GM12878 (cell line): ENCODE measurements around the gene FBLN7. TPM values are rescaled to one million over a fixed set of nuclear protein-coding genes. Genes with fewer than 3 reads are reported as not detected.

Experiments used
- ATAC-seq: fragments of 200-7000 bp; cut with Tn5 transposase; 3 replicates; pipeline ENCODE4 v1.9.1; 2020; ENCODE audit warnings: mild to moderate bottlenecking, moderate library complexity
- BruUV-seq: library from RNA; stranded (reverse); fragments of 400-500 nt; replicated peaks from 2 replicates; lab custom pipeline; 2021; lab: Mats Ljungman, UMichigan
- CTCF ChIA-PET: fragments of 300-600 bp; sonication (Branson Sonifier 250); formaldehyde crosslinking; extraction: SDS; loops from one replicate; lab custom pipeline; 2021; ENCODE audit warnings: inconsistent platforms; lab: Yijun Ruan, JAX
- POLR2A ChIA-PET: fragments of 350-600 bp; formaldehyde crosslinking; extraction: SDS; loops from one replicate; lab custom pipeline; 2021; ENCODE audit warnings: inconsistent platforms; lab: Charles Lee
- RAD21 ChIA-PET: fragments of 300-600 bp; sonication (Branson Sonifier 250); formaldehyde crosslinking; loops from one replicate; lab custom pipeline; 2023; ENCODE audit warnings: antibody characterized with exemption; ENCODE audit not compliant: unreplicated experiment; lab: Charles Lee
- SMC1A ChIA-PET: fragments of 300-600 bp; sonication (Branson Sonifier 250); formaldehyde crosslinking; loops from one replicate; lab custom pipeline; 2023; ENCODE audit not compliant: unreplicated experiment, uncharacterized antibody; lab: Charles Lee
- DNase-seq: peaks from one replicate; pipeline ENCODE4 v3.0.0-alpha.2; 2011; ENCODE audit warnings: low read depth, low spot score
- FAIRE-seq: peaks from 3 replicates; lab custom pipeline; 2011; peaks lifted over from hg19 to GRCh38; lab: Jason Lieb, UNC
- H2AFZ ChIP-seq: 2 replicates; pipeline ENCODE4 v1.6.0; 2011; ENCODE audit warnings: low read depth, low read length, control low read depth; ENCODE audit not compliant: control insufficient read depth
- H3K27ac ChIP-seq: 2 replicates; pipeline ENCODE4 v1.5.1; 2011; ENCODE audit warnings: control low read depth; ENCODE audit not compliant: control insufficient read depth, insufficient read depth
- H3K27me3 ChIP-seq, 2 experiments: replicated peaks in 1 of 2; 2 replicates each; pipeline versions ENCODE4 v1.6.0 to v1.6.1; 2011; ENCODE audit warnings: low read length in 1 of 2; ENCODE audit not compliant: control insufficient read depth in 2 of 2, insufficient read depth in 2 of 2
- H3K36me3 ChIP-seq, 2 experiments: 2 replicates each; pipeline ENCODE4 v1.5.1; 2011; ENCODE audit warnings: low read length in 1 of 2; ENCODE audit not compliant: control insufficient read depth in 2 of 2, insufficient read depth in 2 of 2
- H3K4me1 ChIP-seq: 2 replicates; pipeline ENCODE4 v1.6.1; 2011; ENCODE audit warnings: mild to moderate bottlenecking, low read length, moderate library complexity, mixed read lengths; ENCODE audit not compliant: control insufficient read depth, insufficient read depth
- H3K4me2 ChIP-seq: 2 replicates; pipeline ENCODE4 v1.6.0; 2011; ENCODE audit warnings: control low read depth; ENCODE audit not compliant: control insufficient read depth, insufficient read depth
- H3K4me3 ChIP-seq: fragments of 200-600 bp; sonication (generic); 2 replicates; pipeline ENCODE4 v1.5.1; 2016
- H3K79me2 ChIP-seq: 2 replicates; pipeline ENCODE4 v1.6.0; 2011; ENCODE audit warnings: low read length; ENCODE audit not compliant: control insufficient read depth, insufficient read depth
- H3K9ac ChIP-seq: 2 replicates; pipeline ENCODE4 v1.8.0; 2011; ENCODE audit warnings: low read length, control low read depth, mixed read lengths; ENCODE audit not compliant: control insufficient read depth, insufficient read depth
- H3K9me3 ChIP-seq: replicated peaks from 3 replicates; pipeline ENCODE4 v1.5.1; 2011; ENCODE audit warnings: mild to moderate bottlenecking, low read length; ENCODE audit not compliant: control insufficient read depth, insufficient read depth
- H4K20me1 ChIP-seq: 2 replicates; pipeline ENCODE4 v1.6.0; 2011; ENCODE audit not compliant: control insufficient read depth, insufficient read depth
- EGR1 ChIP-seq, 2 experiments: IDR thresholded peaks; 1 replicate in 1 of 2; 2 replicates in 1 of 2; pipeline ENCODE4 v1.6.1; 2011 to 2012; ENCODE audit warnings: low read depth in 2 of 2, low read length in 2 of 2, borderline replicate concordance in 1 of 2, mild to moderate bottlenecking in 1 of 2, moderate library complexity in 1 of 2
- KDM1A ChIP-seq: fragments of 200-600 bp; sonication (generic); IDR thresholded peaks from 2 replicates; pipeline ENCODE4 v1.6.1; 2016; ENCODE audit warnings: borderline replicate concordance
- TCF12 ChIP-seq: IDR thresholded peaks from 2 replicates; pipeline ENCODE4 v1.6.1; 2011; ENCODE audit warnings: low read depth, mild to moderate bottlenecking, low read length
- ZNF207 ChIP-seq: fragments of 450-650 bp; IDR thresholded peaks from 2 replicates; pipeline ENCODE4 v1.6.1; 2014; ENCODE audit warnings: antibody characterized with exemption, mild to moderate bottlenecking, borderline replicate concordance
- WGBS: methylation state at CpG from one replicate; pipeline ENCODE4 v1.1.6; 2016; ENCODE audit warnings: low lambda C conversion rate; ENCODE audit not compliant: insufficient replicate concordance, insufficient coverage; ENCODE audit errors: missing lambda C conversion rate; 5-methylcytosine and 5-hydroxymethylcytosine counted together
- in situ Hi-C: fragments of 300-500 bp; cut with MboI; formaldehyde crosslinking; loops from 9 replicates; pipeline ENCODE4 v1.14.3; 2018; ENCODE audit warnings: mixed read lengths
- intact Hi-C: fragments of 100-400 bp; cut with micrococcal nuclease; formaldehyde crosslinking; loops from one replicate; pipeline ENCODE4 v1.14.2; 2022; ENCODE audit not compliant: unreplicated experiment
- polyA plus RNA-seq, 11 experiments: library from polyadenylated mRNA; depleted of rRNA in 4 of 11; unstranded in 6 of 11; stranded (reverse) in 5 of 11; fragments of >200 nt; fragmentation: Nextera tagmentation in 4 of 11; fragmentation: Illumina TruSeq in 1 of 11; extraction: Ambion mirVana in 4 of 11; extraction: Trizol in 1 of 11; gene quantifications; 1 replicate in 1 of 11; 2 replicates in 10 of 11; pipeline versions ENCODE4 v1.2.1 to v1.2.3, GENCODE V29; 2011 to 2016; ENCODE audit warnings: inconsistent platforms in 2 of 11, missing spikeins in 2 of 11, low read depth in 1 of 11
- total RNA-seq, 4 experiments: library from RNA; depleted of rRNA in 3 of 4; stranded (reverse); fragments of >200 nt in 3 of 4; fragmentation: Illumina TruSeq in 1 of 4; extraction: Trizol in 1 of 4; gene quantifications; 2 replicates each; pipeline versions ENCODE4 v1.2.1 to v1.2.3, GENCODE V29; 2013 to 2021
- TF ChIP-seq, protein P1 (sequence below): fragments of 450-650 bp; IDR thresholded peaks from 2 replicates; pipeline ENCODE4 v1.6.1; 2017; ENCODE audit warnings: mild to moderate bottlenecking, moderate library complexity

Gene FBLN7
- total and polyA plus RNA-seq, 10 of the 15 experiments (the other 5 are each of a cell fraction or from before 2014, with no cell fraction given) = 0.01 to 0.10 (median 0.01) TPM; not detected in 7

- no peak for TF ChIP-seq KDM1A
- TF ChIP-seq ZNF207 = no peak
Observed at GRCh38 chr2:112155331-112156151, 17.4 kb downstream of the FBLN7 start (continued).

DNA sequence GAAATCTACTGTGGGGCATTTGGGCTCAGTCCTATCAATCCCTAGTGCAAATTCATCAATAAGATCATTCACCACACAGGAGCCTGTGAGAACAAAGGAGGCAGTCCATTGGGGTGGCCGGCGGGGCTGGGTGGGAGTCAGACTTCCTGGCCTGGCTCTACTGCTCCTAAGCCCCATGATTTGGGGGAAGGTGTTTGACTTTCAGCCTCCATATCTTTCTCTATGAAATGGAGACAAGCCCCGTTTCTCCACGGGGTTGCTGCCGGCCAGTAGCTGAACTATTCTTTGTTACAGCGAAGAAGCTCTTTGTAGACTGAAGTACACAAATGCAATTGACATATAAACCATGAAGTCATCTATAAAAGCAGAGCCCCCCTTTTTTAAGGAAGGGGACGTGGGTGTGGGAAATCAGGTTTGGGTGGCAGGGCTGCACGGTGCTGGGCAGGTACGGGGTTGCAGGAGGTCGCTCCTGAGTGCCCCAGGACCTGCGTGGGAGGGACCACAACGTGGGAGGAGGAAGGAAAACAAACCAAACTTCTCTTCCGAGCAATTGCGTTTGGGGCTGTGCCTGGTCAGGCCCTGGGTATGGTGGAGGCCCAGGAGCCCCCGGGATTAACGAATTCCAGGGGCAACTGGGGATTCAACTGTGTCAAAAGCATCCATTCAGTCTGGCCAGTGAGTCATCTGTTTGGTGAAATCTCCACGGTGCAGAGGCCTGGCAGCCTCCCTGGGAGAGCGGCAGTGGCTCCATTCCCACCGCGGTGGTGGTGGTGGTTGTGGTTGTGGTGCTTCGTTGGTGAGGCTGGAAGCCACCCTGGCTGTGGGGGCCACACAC, 18.2 kb downstream of the FBLN7 start:
- BruUV-seq = no TSS peak
- RAD21 ChIA-PET = no interaction called here
- TF ChIP-seq, protein P1, sequence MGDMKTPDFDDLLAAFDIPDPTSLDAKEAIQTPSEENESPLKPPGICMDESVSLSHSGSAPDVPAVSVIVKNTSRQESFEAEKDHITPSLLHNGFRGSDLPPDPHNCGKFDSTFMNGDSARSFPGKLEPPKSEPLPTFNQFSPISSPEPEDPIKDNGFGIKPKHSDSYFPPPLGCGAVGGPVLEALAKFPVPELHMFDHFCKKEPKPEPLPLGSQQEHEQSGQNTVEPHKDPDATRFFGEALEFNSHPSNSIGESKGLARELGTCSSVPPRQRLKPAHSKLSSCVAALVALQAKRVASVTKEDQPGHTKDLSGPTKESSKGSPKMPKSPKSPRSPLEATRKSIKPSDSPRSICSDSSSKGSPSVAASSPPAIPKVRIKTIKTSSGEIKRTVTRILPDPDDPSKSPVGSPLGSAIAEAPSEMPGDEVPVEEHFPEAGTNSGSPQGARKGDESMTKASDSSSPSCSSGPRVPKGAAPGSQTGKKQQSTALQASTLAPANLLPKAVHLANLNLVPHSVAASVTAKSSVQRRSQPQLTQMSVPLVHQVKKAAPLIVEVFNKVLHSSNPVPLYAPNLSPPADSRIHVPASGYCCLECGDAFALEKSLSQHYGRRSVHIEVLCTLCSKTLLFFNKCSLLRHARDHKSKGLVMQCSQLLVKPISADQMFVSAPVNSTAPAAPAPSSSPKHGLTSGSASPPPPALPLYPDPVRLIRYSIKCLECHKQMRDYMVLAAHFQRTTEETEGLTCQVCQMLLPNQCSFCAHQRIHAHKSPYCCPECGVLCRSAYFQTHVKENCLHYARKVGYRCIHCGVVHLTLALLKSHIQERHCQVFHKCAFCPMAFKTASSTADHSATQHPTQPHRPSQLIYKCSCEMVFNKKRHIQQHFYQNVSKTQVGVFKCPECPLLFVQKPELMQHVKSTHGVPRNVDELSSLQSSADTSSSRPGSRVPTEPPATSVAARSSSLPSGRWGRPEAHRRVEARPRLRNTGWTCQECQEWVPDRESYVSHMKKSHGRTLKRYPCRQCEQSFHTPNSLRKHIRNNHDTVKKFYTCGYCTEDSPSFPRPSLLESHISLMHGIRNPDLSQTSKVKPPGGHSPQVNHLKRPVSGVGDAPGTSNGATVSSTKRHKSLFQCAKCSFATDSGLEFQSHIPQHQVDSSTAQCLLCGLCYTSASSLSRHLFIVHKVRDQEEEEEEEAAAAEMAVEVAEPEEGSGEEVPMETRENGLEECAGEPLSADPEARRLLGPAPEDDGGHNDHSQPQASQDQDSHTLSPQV = no peak
- TF ChIP-seq EGR1 (IDR thresholded peaks at IDR 0.05; ENCODE audit: borderline replicate concordance in 1 of 2, low read depth in 2 of 2, low read length in 2 of 2) (peak in 1 of 2 experiments; percentile 25; a peak in 1 of 3 replicates), TCF12 (no peak)
- H3K9me3 ChIP-seq = no peaks in the 10 kb centered on the region
- H3K79me2 ChIP-seq = no peaks in the 10 kb centered on the region
- no peaks in the 10 kb centered on the region for H4K20me1 ChIP-seq
- CTCF ChIA-PET = no interaction called here
- no peaks in the 10 kb centered on the region for H3K36me3 ChIP-seq
- SMC1A ChIA-PET = no interaction called here
- no peak overlapping the region for H3K4me2 ChIP-seq
- H3K4me3 ChIP-seq = no peak overlapping the region
- no peak overlapping the region for H2AFZ ChIP-seq
- ATAC-seq = no peak
- FAIRE-seq = no peak
- in situ Hi-C loops (no loop called here), intact Hi-C loops (no loop called here)
- H3K27ac ChIP-seq = no peak overlapping the region
- H3K9ac ChIP-seq = no peak overlapping the region
- no peaks in the 10 kb centered on the region for H3K4me1 ChIP-seq
- POLR2A ChIA-PET = no interaction called here
- DNase-seq = no peak
- H3K27me3 ChIP-seq = no peaks in the 10 kb centered on the region
- WGBS = 22% methylated on average over 21 of the region's 21 CpGs
